Activated CD8-positive, alpha-beta T cell treated with anti-CD3 and anti-CD28 coated beads, Interleukin-2, amount 10 ng/mL, durations not matched to agents 7 days and 5 days (primary cell): ENCODE data around the gene TUBGCP6. TPM values are rescaled to one million over a fixed set of nuclear protein-coding genes. Genes with fewer than 3 reads are reported as not detected.
"Not testable (repeated sequence)": the region's sequence is repeated elsewhere in the genome, so short reads cannot be mapped to it uniquely, and the experiment has no call there.

Experiments used
- ATAC-seq: fragments of 150-1000 bp; cut with Tn5 transposase; one replicate; pipeline ENCODE4 v1.10.0; 2021; ENCODE audit warnings: moderate library complexity
- CTCF ChIA-PET: fragments of 350-600 bp; sonication (Branson Sonifier 250); formaldehyde crosslinking; loops from one replicate; lab custom pipeline; 2021; ENCODE audit warnings: antibody characterized with exemption; lab: Charles Lee
- POLR2A ChIA-PET: fragments of 350-600 bp; sonication (Branson Sonifier 250); formaldehyde crosslinking; loops from one replicate; lab custom pipeline; 2021; ENCODE audit warnings: antibody characterized with exemption; lab: Charles Lee
- DNase-seq: peaks from one replicate; pipeline ENCODE4 v3.0.0-alpha.2; 2020
- H3K27ac Mint-ChIP-seq: one replicate; pipeline ENCODE4 v1.8.0; 2021; ENCODE audit warnings: mild to moderate bottlenecking, mixed read lengths
- H3K27me3 Mint-ChIP-seq: one replicate; pipeline ENCODE4 v1.8.0; 2021; ENCODE audit warnings: low read depth, mixed read lengths
- H3K36me3 Mint-ChIP-seq: one replicate; pipeline ENCODE4 v1.8.0; 2021; ENCODE audit warnings: low read depth, mixed read lengths
- H3K4me1 Mint-ChIP-seq: one replicate; pipeline ENCODE4 v1.8.0; 2021; ENCODE audit warnings: low read depth, mixed read lengths
- H3K4me3 Mint-ChIP-seq: one replicate; pipeline ENCODE4 v1.8.0; 2021; ENCODE audit warnings: mild to moderate bottlenecking, mixed read lengths
- H3K9me3 Mint-ChIP-seq: one replicate; pipeline ENCODE4 v1.8.0; 2022; ENCODE audit warnings: mixed read lengths; ENCODE audit not compliant: insufficient read depth
- total RNA-seq, 2 experiments: library from RNA; stranded (reverse); gene quantifications; one replicate each; pipeline ENCODE4 v1.2.3, GENCODE V29; 2021

Gene TUBGCP6
- total RNA-seq, 2 experiments from 2014 or later = 53.2 to 58.1 TPM

DNA sequence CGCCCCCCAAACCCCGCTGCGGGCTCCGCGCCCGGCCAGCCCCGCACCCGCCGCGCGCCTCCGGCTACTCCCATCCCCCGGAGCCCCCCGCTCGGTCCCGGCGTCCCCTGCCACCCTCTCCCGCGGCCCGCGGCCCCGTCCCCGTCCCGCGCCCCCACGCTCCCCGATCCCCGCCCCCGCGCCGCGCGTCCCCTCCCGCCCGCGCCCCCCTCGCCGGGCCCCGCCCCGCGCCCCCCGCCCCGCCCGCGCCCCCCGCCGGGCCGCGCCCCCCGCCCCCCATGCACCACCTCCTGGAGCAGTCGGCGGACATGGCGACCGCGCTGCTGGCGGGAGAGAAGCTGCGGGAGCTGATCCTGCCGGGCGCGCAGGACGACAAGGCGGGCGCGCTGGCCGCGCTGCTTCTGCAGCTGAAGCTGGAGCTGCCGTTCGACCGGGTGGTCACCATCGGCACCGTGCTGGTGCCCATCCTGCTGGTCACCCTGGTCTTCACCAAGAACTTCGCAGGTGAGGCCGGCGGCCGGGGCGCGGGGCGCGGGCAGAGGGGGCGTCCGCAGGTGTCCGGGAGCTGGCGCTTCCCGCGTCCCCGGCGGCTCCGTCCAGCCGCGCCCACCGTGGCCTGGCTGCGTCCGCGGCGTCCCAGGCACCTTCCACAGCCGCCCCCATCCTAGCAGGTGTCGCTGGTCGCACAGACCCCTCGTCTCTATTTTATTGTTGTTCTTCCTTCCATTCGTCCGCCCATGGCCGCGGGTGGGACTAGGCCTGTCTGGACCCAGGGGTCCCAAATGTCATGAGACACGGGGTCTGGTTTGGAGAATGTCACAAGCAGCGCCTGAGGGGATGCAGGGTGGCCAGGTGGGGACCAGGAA lies 74.1 kb downstream of the TUBGCP6 start, which contains the start of gene PANX2:
Gene PANX2, plus strand, starts transcription at position 279 of the 866 bp plus-strand sequence. Its CDS starts 0 bp downstream, at position 279.
- ChIA-PET POLR2A (interaction anchor here (1.0 to 1.5 kb wide), 2 partner anchors 12 to 20 kb away, joined by 4 to 9 read pairs; no protein-coding TSS in a partner anchor), CTCF (no interaction called here)
- Mint-ChIP-seq H3K4me3 (peak within 1 kb of the TSS; percentile 66), H3K9me3 (no peaks in the 10 kb centered on the region), H3K27ac (no peak within 1 kb of the TSS), H3K4me1 (peaks cover 4% of the 10 kb centered on the region), H3K27me3 (peaks cover 33% of the 10 kb centered on the region), H3K36me3 (no peaks in the 10 kb centered on the region)
- DNase-seq (no peak), ATAC-seq (peak; percentile 16)

DNA sequence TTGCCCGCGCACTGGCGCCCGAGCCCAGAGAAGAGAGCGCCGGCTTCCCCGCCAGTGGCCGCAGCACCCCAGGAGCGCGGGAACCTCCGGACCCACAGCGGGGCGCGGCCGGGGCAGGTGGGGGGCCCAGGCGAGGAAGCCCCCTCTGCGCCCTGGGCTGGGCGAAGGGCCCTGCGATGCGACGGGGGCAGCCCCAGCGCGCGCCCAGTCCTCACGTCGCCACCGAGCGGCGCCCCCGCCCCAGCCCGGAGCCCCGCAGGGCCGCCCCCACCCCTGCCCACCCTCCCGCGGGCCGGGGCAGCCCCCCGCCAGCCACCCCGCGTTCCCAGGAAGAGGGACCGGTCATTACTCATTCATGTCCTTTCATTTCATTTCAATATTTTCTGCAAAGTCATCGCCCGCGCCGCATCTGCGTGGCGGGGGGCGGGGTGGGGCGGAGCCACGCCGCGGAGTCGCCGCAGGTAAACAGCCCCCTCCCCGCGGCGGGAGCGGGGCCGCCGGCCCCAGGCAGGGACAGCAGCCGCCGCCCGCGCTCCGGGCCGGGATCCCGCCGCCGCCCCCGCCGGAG lies 75.0 kb downstream of the TUBGCP6 start:
- POLR2A ChIA-PET = interaction anchor here (1.5 kb wide), 1 partner anchor 21 kb away, joined by 9 read pairs; no protein-coding TSS in a partner anchor
- H3K36me3 Mint-ChIP-seq = no peaks in the 10 kb centered on the region

DNA sequence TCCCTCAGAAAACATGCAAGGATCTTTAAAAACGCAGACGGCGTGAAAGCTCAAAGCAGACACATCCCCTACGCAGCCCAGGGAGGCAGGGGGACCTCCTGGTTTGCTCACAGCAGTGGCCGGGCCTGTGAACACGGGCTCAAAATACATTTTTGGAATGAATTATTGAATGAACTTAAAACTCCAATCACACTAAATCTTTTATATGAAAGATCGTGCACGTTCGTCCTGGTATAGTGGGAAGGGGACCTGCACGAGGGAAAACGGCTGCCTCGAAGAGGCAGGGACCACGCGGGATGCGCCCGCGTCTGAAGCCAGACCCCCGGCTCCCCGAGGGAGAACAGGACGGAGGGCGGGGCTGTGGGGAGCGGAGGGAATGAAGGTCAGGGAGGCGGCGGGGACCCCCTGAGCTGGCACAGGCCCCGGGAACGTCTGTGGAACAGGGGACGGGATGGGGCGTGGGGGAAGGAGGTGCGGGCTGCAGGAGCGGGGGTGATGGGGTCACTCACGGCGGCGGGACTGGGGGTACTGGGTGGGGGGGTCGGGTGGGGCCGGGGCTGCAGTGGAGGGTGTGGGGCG lies 75.6 kb downstream of the TUBGCP6 start:
- Mint-ChIP-seq H3K4me1 (peaks cover 4% of the 10 kb centered on the region), H3K27ac (no peak overlapping the region), H3K27me3 (peaks cover 33% of the 10 kb centered on the region), H3K4me3 (peak overlapping the region; percentile 55), H3K36me3 (no peaks in the 10 kb centered on the region), H3K9me3 (no peaks in the 10 kb centered on the region)
- POLR2A ChIA-PET = interaction anchor here (0.7 kb wide), 1 partner anchor 22 kb away, joined by 3 read pairs; no protein-coding TSS in a partner anchor
- ATAC-seq (no peak), DNase-seq (no peak)
- CTCF ChIA-PET = no interaction called here

More for the DNA sequence above, 75.0 kb downstream of the TUBGCP6 start:
- Mint-ChIP-seq H3K27me3 (peaks cover 33% of the 10 kb centered on the region), H3K4me1 (peaks cover 4% of the 10 kb centered on the region), H3K27ac (no peak overlapping the region), H3K4me3 (no peak overlapping the region), H3K9me3 (no peaks in the 10 kb centered on the region)
- DNase-seq (peak; percentile 49), ATAC-seq (peak; percentile 47)
- CTCF ChIA-PET = no interaction called here

DNA sequence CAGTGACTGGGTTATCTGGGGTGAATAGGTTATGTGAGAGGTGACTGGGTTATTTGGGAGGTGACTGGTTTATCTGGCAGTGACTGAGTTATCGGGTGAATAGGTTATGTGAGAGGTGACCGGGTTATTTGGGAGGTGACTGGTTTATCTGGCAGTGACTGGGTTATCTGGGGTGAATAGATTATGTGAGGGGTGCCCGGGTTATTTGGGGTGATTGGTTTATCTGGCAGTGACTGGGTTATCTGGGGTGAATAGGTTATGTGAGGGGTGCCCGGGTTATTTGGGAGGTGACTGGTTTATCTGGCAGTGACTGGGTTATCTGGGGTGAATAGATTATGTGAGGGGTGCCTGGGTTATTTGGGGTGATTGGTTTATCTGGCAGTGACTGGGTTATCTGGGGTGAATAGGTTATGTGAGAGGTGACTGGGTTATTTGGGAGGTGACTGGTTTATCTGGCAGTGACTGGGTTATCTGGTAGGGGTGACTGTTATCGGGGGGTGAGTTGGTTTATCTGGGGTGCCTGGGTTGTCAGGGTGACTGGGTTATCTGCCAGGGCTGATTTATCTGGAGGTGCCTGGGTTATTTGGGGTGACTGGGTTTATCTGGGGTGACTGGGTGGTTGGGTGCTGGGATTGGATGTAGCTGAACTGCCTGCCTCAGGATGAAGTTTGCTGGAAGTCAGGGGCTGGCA lies 76.2 kb downstream of the TUBGCP6 start:
- H3K27ac Mint-ChIP-seq, H3K9me3 Mint-ChIP-seq, H3K36me3 Mint-ChIP-seq, DNase-seq, ATAC-seq, CTCF ChIA-PET, H3K4me1 Mint-ChIP-seq: not testable (repeated sequence)
- POLR2A ChIA-PET = interaction anchor here (0.7 kb wide), 1 partner anchor 22 kb away, joined by 3 read pairs; no protein-coding TSS in a partner anchor
- Mint-ChIP-seq H3K4me3 (peak overlapping the region; percentile 55), H3K27me3 (peaks cover 31% of the 10 kb centered on the region)

DNA sequence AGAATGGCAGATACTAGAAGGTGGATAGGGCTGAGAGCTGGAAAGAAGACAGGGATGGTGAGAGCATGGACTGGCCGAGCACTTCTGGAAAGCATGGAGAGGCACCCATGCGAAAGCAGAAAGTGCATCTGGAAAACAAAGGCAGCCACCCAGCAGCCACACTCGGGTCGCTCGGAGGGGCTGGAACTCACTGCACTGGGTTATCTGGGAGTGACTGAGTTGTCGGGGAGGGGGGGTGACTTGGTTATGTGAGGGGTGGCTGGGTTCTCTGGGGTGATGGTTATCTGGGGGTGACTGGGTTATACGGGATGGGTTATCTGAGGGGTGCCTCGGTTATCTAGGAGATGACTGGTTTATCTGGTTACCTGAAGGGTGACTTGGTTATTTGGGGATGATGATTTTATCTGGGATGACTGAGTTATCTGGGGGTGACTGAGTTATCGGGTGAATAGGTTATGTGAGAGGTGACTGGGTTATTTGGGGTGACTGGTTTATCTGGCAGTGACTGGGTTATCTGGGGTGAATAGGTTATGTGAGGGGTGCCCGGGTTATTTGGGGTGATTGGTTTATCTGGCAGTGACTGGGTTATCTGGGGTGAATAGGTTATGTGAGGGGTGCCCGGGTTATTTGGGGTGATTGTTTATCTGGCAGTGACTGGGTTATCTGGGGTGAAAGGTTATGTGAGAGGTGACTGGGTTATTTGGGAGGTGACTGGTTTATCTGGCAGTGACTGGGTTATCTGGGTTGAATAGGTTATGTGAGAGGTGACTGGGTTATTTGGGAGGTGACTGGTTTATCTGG lies 76.9 kb downstream of the TUBGCP6 start:
- H3K4me1 Mint-ChIP-seq = peaks cover 4% of the 10 kb centered on the region
- H3K4me3 Mint-ChIP-seq = no peak overlapping the region
- no peaks in the 10 kb centered on the region for H3K9me3 Mint-ChIP-seq
- no peaks in the 10 kb centered on the region for H3K36me3 Mint-ChIP-seq
- ChIA-PET POLR2A (no interaction called here), CTCF (no interaction called here)
- H3K27ac Mint-ChIP-seq = no peak overlapping the region
- ATAC-seq (no peak), DNase-seq (no peak)
- peaks cover 31% of the 10 kb centered on the region for H3K27me3 Mint-ChIP-seq

Other genes with a start within 250 kb of the TUBGCP6 start
- gene IL17REL, start 232.3 kb downstream of the TUBGCP6 start, total RNA-seq = not detected
- gene TTLL8, start 186.7 kb downstream of the TUBGCP6 start, total RNA-seq = not detected
- gene MLC1, start 159.6 kb downstream of the TUBGCP6 start, total RNA-seq = 1 to 10 TPM; 8.3 to 9.4 TPM
- not detected for gene MOV10L1, start 155.0 kb downstream of the TUBGCP6 start, total RNA-seq
- gene PANX2, start 74.3 kb downstream of the TUBGCP6 start, total RNA-seq = under 1 TPM in 1 of 2 experiments, not detected in 1; 0.10 TPM
- gene TRABD, start 59.1 kb downstream of the TUBGCP6 start, total RNA-seq = 100 to 1,000 TPM; 115 to 129 TPM
- gene SELENOO, start 44.0 kb downstream of the TUBGCP6 start, total RNA-seq = 10 to 100 TPM; 23.6 to 24.4 TPM
- 10 to 100 TPM; 71.4 to 75.9 TPM for gene HDAC10, start 6.2 kb upstream of the TUBGCP6 start, total RNA-seq
- gene MAPK12, start 16.7 kb upstream of the TUBGCP6 start, total RNA-seq = 1 to 10 TPM; 4.8 to 5.3 TPM
- gene MAPK11, start 25.4 kb upstream of the TUBGCP6 start, total RNA-seq = 10 to 100 TPM; 10.4 to 11.8 TPM
- gene PLXNB2, start 62.6 kb upstream of the TUBGCP6 start, total RNA-seq = 10 to 100 TPM; 48.4 to 49.9 TPM
- 1 to 10 TPM; 6.0 to 7.0 TPM for gene DENND6B, start 82.0 kb upstream of the TUBGCP6 start, total RNA-seq
- gene PPP6R2, start 98.3 kb upstream of the TUBGCP6 start, total RNA-seq = 10 to 100 TPM; 62.1 to 64.9 TPM
- gene SBF1, start 230.0 kb upstream of the TUBGCP6 start, total RNA-seq = 100 to 1,000 TPM; 177 to 183 TPM
- gene ADM2, start 236.5 kb upstream of the TUBGCP6 start, total RNA-seq = 1 to 10 TPM; 4.1 to 4.2 TPM
- under 1 TPM in 1 of 2 experiments, not detected in 1; 0.40 TPM for gene MIOX, start 241.8 kb upstream of the TUBGCP6 start, total RNA-seq